Caco-2 (cell line): Measurements from ENCODE around the gene RANBP17. TPM values are rescaled to one million over a fixed set of nuclear protein-coding genes. Genes with fewer than 3 reads are reported as not detected.
"Not testable (repeated sequence)": the region's sequence is repeated elsewhere in the genome, so short reads cannot be mapped to it uniquely, and the experiment has no call there.

Experiments used
- BruUV-seq: library from RNA; stranded (reverse); fragments of 400-500 nt; replicated peaks from 2 replicates; lab custom pipeline; 2021; lab: Mats Ljungman, UMichigan
- CTCF ChIA-PET: fragments of 300-600 bp; sonication (Branson Sonifier 250); formaldehyde crosslinking; loops from one replicate; lab custom pipeline; 2022; ENCODE audit warnings: antibody characterized with exemption; lab: Charles Lee
- POLR2A ChIA-PET: fragments of 300-600 bp; sonication (Branson Sonifier 250); formaldehyde crosslinking; loops from one replicate; lab custom pipeline; 2022; ENCODE audit warnings: antibody characterized with exemption; lab: Charles Lee
- DNase-seq, 2 experiments: peaks; one replicate each; pipeline versions ENCODE4 v3.0.0 to v3.0.0-alpha.2; 2020 to 2022
- H3K27me3 ChIP-seq: replicated peaks from 2 replicates; pipeline ENCODE4 v1.6.0; 2011; ENCODE audit warnings: low read length; ENCODE audit not compliant: control insufficient read depth, insufficient read depth
- H3K36me3 ChIP-seq: 2 replicates; pipeline ENCODE4 v1.5.1; 2011; ENCODE audit warnings: low read length; ENCODE audit not compliant: control insufficient read depth, insufficient read depth
- H3K4me1 ChIP-seq: fragments of 250-450 bp; sonication (Bioruptor Pico); 2 replicates; pipeline ENCODE4 v1.5.1; 2020; ENCODE audit warnings: mild to moderate bottlenecking
- H3K4me3 ChIP-seq: 2 replicates; pipeline ENCODE4 v1.5.1; 2011; ENCODE audit warnings: low read depth, mild to moderate bottlenecking, control low read depth, low read length
- H3K9me3 ChIP-seq: fragments of 250-450 bp; sonication (Bioruptor Pico); 2 replicates; pipeline ENCODE4 v1.5.1; 2020; ENCODE audit warnings: mild to moderate bottlenecking, moderate library complexity
- H3K27ac Mint-ChIP-seq: one replicate; pipeline ENCODE4 v1.8.0; 2022; ENCODE audit warnings: mixed read lengths; ENCODE audit not compliant: unreplicated experiment
- H3K27me3 Mint-ChIP-seq: one replicate; pipeline ENCODE4 v1.8.0; 2022; ENCODE audit warnings: mixed read lengths; ENCODE audit not compliant: insufficient read depth, unreplicated experiment
- H3K36me3 Mint-ChIP-seq: one replicate; pipeline ENCODE4 v1.8.0; 2022; ENCODE audit warnings: mild to moderate bottlenecking, mixed read lengths; ENCODE audit not compliant: insufficient read depth, unreplicated experiment
- H3K4me1 Mint-ChIP-seq: one replicate; pipeline ENCODE4 v1.8.0; 2022; ENCODE audit warnings: low read depth, mixed read lengths; ENCODE audit not compliant: unreplicated experiment
- H3K4me3 Mint-ChIP-seq: one replicate; pipeline ENCODE4 v1.8.0; 2022; ENCODE audit warnings: mild to moderate bottlenecking, moderate library complexity, mixed read lengths; ENCODE audit not compliant: unreplicated experiment
- H3K9me3 Mint-ChIP-seq: one replicate; pipeline ENCODE4 v1.8.0; 2022; ENCODE audit warnings: mixed read lengths; ENCODE audit not compliant: unreplicated experiment
- intact Hi-C: fragments of 100-400 bp; cut with micrococcal nuclease; formaldehyde crosslinking; loops from one replicate; pipeline ENCODE4 v1.10.0; 2022; ENCODE audit not compliant: unreplicated experiment
- total RNA-seq: library from RNA; stranded (reverse); gene quantifications from 2 replicates; pipeline ENCODE4 v1.2.3, GENCODE V29; 2022
- TF ChIP-seq, protein P1 (sequence below), 2 experiments: fragments of 200-600 bp in 1 of 2; IDR thresholded peaks; 1 replicate in 1 of 2; 2 replicates in 1 of 2; pipeline versions ENCODE4 v1.5.1 to v1.8.0; 2011 to 2022; ENCODE audit warnings: antibody characterized with exemption in 1 of 2, control low read depth in 1 of 2, inconsistent platforms in 1 of 2, low read depth in 1 of 2, low read length in 1 of 2, mild to moderate bottlenecking in 1 of 2, moderate library complexity in 1 of 2; ENCODE audit not compliant: insufficient read depth in 1 of 2, severe bottlenecking in 1 of 2, unreplicated experiment in 1 of 2

The RANBP17 gene
- total RNA-seq, 1 experiment from 2014 or later: 28.2 TPM

DNA sequence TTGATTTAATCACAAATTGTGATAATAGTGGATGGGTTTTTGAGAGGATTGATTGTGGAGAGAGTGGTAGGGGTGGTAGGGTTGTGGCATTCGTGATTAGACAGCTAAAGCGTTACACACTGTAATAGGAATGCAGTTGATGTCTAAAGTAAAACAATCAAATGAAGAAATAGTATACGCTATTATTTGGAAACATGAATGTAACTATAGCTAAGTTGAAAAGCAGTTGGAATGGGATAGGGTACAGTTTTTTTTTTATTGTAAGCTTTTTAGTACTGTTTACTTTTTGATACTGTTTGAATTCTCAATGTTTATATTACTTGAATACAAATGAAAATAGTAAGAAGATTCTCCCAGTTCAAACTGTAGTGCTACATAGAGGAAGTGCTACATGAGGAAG is 51.8 kb downstream of the RANBP17 start:
- no peaks in the 10 kb centered on the region for H3K27me3 ChIP-seq
- H3K27ac Mint-ChIP-seq: no peak overlapping the region
- H3K27me3 Mint-ChIP-seq: no peaks in the 10 kb centered on the region
- no peak overlapping the region for H3K4me3 Mint-ChIP-seq
- no peak overlapping the region for H3K4me3 ChIP-seq
- H3K4me1 Mint-ChIP-seq: no peaks in the 10 kb centered on the region
- H3K4me1 ChIP-seq: no peaks in the 10 kb centered on the region
- ChIA-PET CTCF (no interaction called here), POLR2A (no interaction called here)
- H3K9me3 Mint-ChIP-seq: no peaks in the 10 kb centered on the region
- no peaks in the 10 kb centered on the region for H3K36me3 ChIP-seq
- TF ChIP-seq, protein P1, sequence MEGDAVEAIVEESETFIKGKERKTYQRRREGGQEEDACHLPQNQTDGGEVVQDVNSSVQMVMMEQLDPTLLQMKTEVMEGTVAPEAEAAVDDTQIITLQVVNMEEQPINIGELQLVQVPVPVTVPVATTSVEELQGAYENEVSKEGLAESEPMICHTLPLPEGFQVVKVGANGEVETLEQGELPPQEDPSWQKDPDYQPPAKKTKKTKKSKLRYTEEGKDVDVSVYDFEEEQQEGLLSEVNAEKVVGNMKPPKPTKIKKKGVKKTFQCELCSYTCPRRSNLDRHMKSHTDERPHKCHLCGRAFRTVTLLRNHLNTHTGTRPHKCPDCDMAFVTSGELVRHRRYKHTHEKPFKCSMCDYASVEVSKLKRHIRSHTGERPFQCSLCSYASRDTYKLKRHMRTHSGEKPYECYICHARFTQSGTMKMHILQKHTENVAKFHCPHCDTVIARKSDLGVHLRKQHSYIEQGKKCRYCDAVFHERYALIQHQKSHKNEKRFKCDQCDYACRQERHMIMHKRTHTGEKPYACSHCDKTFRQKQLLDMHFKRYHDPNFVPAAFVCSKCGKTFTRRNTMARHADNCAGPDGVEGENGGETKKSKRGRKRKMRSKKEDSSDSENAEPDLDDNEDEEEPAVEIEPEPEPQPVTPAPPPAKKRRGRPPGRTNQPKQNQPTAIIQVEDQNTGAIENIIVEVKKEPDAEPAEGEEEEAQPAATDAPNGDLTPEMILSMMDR (IDR thresholded peaks at IDR 0.05; ENCODE audit: insufficient read depth in 1 of 2, low read depth in 1 of 2, low read length in 1 of 2, severe bottlenecking in 1 of 2, unreplicated experiment in 1 of 2): no peak
- no peaks in the 10 kb centered on the region for H3K36me3 Mint-ChIP-seq
- DNase-seq: no peak
- BruUV-seq: no TSS peak
- no peaks in the 10 kb centered on the region for H3K9me3 ChIP-seq
- intact Hi-C loops: loop anchor here (10.0 kb wide), 1 partner anchor 169 kb away; no protein-coding TSS in a partner anchor

DNA sequence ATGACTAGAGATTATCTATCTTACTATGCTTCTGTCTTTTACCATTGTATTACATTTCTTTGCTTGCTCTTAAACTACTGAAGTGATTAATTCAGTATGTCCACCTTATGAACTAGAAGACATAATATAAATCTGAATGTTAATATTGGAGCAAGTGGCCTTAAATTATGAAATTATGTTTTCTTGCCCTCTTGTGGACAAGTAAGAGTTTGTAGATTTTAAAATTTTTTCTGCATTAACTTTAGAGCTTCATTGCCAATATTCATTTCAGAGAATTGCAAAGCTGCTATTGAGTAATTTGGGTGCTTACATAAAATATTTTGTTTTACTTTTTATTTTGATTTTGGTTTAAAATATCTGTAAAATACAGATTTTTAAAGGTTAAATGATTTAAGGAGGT is 55.3 kb downstream of the RANBP17 start:
- H3K36me3 ChIP-seq: no peaks in the 10 kb centered on the region
- no peaks in the 10 kb centered on the region for H3K4me1 Mint-ChIP-seq
- H3K27me3 ChIP-seq: no peaks in the 10 kb centered on the region
- ChIA-PET CTCF (interaction anchor here (0.6 kb wide), 1 partner anchor 1995 kb away, joined by 6 read pairs; no protein-coding TSS in a partner anchor), POLR2A (no interaction called here)
- H3K4me1 ChIP-seq: no peaks in the 10 kb centered on the region
- no TSS peak for BruUV-seq
- no peaks in the 10 kb centered on the region for H3K27me3 Mint-ChIP-seq
- no peak overlapping the region for H3K27ac Mint-ChIP-seq
- H3K4me3 Mint-ChIP-seq: no peak overlapping the region
- TF ChIP-seq, protein P1 (IDR thresholded peaks at IDR 0.05; ENCODE audit: insufficient read depth in 1 of 2, low read depth in 1 of 2, low read length in 1 of 2, severe bottlenecking in 1 of 2, unreplicated experiment in 1 of 2): peak in 1 of 2 experiments; percentile 4
- H3K9me3 Mint-ChIP-seq: no peaks in the 10 kb centered on the region
- H3K9me3 ChIP-seq: no peaks in the 10 kb centered on the region
- H3K36me3 Mint-ChIP-seq: no peaks in the 10 kb centered on the region
- intact Hi-C loops: loop anchor here (5.0 to 10.0 kb wide), 2 partner anchors 110 to 172 kb away; no protein-coding TSS in a partner anchor
- no peak for DNase-seq
- no peak overlapping the region for H3K4me3 ChIP-seq

DNA sequence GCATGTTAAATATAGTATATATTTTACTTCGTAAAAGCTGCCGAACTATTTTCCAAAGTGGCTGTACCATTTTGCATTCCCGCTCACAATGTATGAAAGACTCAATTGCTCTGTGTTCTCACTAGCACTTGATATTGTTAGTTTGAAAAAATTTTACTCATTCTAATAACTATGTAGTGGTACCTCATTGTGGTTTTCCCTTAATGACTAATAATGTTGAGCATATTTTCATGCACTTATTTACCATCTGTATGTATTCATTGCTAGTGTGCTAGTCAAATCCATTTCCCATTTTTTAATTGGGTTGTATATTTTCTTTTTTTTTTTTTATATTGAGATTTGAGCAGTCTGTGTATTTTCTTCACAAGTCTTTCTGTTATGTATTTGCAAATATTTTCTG is 58.4 kb downstream of the RANBP17 start:
- intact Hi-C loops: no loop called here
- TF ChIP-seq, protein P1 (IDR thresholded peaks at IDR 0.05; ENCODE audit: insufficient read depth in 1 of 2, low read depth in 1 of 2, low read length in 1 of 2, severe bottlenecking in 1 of 2, unreplicated experiment in 1 of 2): no peak
- no TSS peak for BruUV-seq
- H3K4me3 ChIP-seq: no peak overlapping the region
- CTCF ChIA-PET: no interaction called here
- Mint-ChIP-seq H3K4me3 (no peak overlapping the region), H3K27me3 (no peaks in the 10 kb centered on the region), H3K27ac (no peak overlapping the region), H3K9me3 (no peaks in the 10 kb centered on the region), H3K36me3 (no peaks in the 10 kb centered on the region), H3K4me1 (no peaks in the 10 kb centered on the region)
- POLR2A ChIA-PET: no interaction called here
- H3K4me1 ChIP-seq: no peaks in the 10 kb centered on the region
- no peak for DNase-seq
- no peaks in the 10 kb centered on the region for H3K36me3 ChIP-seq
- H3K27me3 ChIP-seq: no peaks in the 10 kb centered on the region
- H3K9me3 ChIP-seq: no peaks in the 10 kb centered on the region

DNA sequence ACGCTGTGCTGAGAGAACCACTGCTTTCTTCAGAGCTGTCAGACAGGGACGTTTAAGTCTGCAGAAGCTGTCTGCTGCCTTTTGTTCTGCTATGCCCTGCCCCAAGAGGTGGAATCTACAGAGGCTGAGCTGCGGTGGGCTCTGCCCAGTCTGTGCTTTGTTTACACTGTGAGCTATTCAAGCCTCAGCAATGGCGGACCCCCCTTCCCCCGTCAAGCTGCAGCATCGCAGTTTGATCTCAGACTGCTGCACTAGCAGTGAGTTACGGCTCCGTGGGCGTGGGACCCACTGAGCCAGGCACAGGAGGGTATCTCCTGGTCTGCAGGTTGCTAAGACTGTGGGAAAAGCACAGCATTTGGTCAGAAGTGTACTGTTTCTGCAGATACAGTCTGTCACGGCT is 60.5 kb downstream of the RANBP17 start:
- intact Hi-C loops, H3K9me3 ChIP-seq, DNase-seq, POLR2A ChIA-PET, H3K27me3 Mint-ChIP-seq, BruUV-seq, H3K4me3 ChIP-seq, H3K27ac Mint-ChIP-seq, H3K36me3 ChIP-seq, H3K4me3 Mint-ChIP-seq, H3K9me3 Mint-ChIP-seq, H3K27me3 ChIP-seq, H3K4me1 Mint-ChIP-seq, H3K4me1 ChIP-seq, H3K36me3 Mint-ChIP-seq: not testable (repeated sequence)
- CTCF ChIA-PET: interaction anchor here (0.6 kb wide), 1 partner anchor 28 kb away, joined by 4 read pairs; no protein-coding TSS in a partner anchor
